Measurements from ENCODE around the gene C1orf159.

DNA sequence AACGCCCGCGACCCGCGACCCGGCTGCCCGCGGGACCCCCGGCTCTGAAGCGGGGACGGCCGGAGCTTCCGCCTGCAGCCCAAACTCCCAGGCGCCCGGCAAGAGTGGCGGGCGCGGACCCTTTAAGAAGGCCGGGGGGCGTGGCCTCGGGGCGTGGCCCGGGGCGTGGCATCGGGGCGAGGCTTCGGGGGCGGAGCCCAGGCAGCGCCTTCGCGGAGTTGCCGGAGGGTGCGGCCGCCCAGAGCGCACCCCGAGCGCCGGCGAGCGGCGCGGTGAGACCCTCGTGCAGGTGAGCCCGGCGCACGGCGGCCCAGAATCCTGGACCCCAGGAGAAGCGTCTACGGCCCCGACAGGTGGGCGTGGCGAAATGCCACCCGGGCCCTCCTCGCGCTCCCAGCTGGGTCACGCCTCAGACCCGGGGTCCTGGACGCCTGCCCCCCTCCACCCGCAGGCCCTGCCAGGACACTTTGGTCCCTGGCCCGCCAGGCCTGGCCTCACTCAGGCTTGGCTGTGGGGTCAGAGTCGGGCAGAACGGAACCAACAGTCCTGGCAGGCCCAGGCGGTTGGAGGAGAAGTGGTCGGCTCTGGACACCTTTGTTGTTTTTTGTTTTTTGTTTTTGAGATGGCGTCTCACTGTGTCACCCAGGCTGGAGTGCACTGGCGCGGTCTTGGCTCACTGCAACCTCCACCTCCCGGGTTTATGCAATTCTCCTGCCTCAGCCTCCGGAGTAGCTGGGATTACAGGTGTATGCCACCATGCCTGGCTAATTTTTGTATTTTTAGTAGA is 56.2 kb downstream of the C1orf159 start:
- TF ChIP-seq, protein P1, sequence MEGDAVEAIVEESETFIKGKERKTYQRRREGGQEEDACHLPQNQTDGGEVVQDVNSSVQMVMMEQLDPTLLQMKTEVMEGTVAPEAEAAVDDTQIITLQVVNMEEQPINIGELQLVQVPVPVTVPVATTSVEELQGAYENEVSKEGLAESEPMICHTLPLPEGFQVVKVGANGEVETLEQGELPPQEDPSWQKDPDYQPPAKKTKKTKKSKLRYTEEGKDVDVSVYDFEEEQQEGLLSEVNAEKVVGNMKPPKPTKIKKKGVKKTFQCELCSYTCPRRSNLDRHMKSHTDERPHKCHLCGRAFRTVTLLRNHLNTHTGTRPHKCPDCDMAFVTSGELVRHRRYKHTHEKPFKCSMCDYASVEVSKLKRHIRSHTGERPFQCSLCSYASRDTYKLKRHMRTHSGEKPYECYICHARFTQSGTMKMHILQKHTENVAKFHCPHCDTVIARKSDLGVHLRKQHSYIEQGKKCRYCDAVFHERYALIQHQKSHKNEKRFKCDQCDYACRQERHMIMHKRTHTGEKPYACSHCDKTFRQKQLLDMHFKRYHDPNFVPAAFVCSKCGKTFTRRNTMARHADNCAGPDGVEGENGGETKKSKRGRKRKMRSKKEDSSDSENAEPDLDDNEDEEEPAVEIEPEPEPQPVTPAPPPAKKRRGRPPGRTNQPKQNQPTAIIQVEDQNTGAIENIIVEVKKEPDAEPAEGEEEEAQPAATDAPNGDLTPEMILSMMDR (IDR thresholded peaks at IDR 0.05 in 2 of 3, conservative IDR thresholded peaks at IDR 0.05 in 1 of 3; ENCODE audit: control insufficient read depth in 2 of 3, extremely low read depth in 1 of 3, insufficient read depth in 1 of 3, low read depth in 3 of 3, low read length in 3 of 3), result 0 out of 6 replicates have a peak, but pooled peaks of 1 of the 3 experiments have one; percentile 10
- TF ChIP-seq SIN3A (IDR thresholded peaks at IDR 0.05; ENCODE audit: low read depth, low read length) (no peak), CEBPB (IDR thresholded peaks at IDR 0.05; ENCODE audit: borderline replicate concordance in 1 of 2, low read depth in 2 of 2, low read length in 2 of 2) (no peak), SREBF2 (IDR thresholded peaks at IDR 0.05; ENCODE audit: low read length) (no peak), RAD21 (IDR thresholded peaks at IDR 0.05; ENCODE audit: insufficient read depth, low read depth, low read length) (no peak), POLR2AphosphoS5 (IDR thresholded peaks at IDR 0.05; ENCODE audit: low read length) (no peak), GATAD2B (conservative IDR thresholded peaks at IDR 0.05; ENCODE audit: low read depth) (0 out of 2 replicates have a peak, but pooled peaks have one; percentile 56), CREB1 (IDR thresholded peaks at IDR 0.05; ENCODE audit: low read depth) (no peak), HDAC2 (IDR thresholded peaks at IDR 0.05) (no peak), POLR2A (IDR thresholded peaks at IDR 0.05; ENCODE audit: low read depth, low read length) (no peak), TAF1 (IDR thresholded peaks at IDR 0.05; ENCODE audit: borderline replicate concordance, low read depth, low read length) (no peak), POLR2AphosphoS2 (IDR thresholded peaks at IDR 0.05; ENCODE audit: low read depth, low read length) (no peak), MXI1 (IDR thresholded peaks at IDR 0.05; ENCODE audit: low read depth, low read length) (no peak)
- TF ChIP-seq, protein P2, sequence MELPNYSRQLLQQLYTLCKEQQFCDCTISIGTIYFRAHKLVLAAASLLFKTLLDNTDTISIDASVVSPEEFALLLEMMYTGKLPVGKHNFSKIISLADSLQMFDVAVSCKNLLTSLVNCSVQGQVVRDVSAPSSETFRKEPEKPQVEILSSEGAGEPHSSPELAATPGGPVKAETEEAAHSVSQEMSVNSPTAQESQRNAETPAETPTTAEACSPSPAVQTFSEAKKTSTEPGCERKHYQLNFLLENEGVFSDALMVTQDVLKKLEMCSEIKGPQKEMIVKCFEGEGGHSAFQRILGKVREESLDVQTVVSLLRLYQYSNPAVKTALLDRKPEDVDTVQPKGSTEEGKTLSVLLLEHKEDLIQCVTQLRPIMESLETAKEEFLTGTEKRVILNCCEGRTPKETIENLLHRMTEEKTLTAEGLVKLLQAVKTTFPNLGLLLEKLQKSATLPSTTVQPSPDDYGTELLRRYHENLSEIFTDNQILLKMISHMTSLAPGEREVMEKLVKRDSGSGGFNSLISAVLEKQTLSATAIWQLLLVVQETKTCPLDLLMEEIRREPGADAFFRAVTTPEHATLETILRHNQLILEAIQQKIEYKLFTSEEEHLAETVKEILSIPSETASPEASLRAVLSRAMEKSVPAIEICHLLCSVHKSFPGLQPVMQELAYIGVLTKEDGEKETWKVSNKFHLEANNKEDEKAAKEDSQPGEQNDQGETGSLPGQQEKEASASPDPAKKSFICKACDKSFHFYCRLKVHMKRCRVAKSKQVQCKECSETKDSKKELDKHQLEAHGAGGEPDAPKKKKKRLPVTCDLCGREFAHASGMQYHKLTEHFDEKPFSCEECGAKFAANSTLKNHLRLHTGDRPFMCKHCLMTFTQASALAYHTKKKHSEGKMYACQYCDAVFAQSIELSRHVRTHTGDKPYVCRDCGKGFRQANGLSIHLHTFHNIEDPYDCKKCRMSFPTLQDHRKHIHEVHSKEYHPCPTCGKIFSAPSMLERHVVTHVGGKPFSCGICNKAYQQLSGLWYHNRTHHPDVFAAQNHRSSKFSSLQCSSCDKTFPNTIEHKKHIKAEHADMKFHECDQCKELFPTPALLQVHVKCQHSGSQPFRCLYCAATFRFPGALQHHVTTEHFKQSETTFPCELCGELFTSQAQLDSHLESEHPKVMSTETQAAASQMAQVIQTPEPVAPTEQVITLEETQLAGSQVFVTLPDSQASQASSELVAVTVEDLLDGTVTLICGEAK (IDR thresholded peaks at IDR 0.05; ENCODE audit: borderline replicate concordance), result no peak

All from GM12878 (cell line).